GM23338 (cell line): ENCODE data around the gene SLA2. TPM values are rescaled to one million over a fixed set of nuclear protein-coding genes. Genes with fewer than 3 reads are reported as not detected.

Experiments
- ATAC-seq: fragments of 200-7000 bp; cut with Tn5 transposase; 3 replicates; pipeline ENCODE4 v1.9.1; 2020
- DNase-seq: peaks from one replicate; pipeline ENCODE4 v3.0.0-alpha.2; 2015; ENCODE audit warnings: low spot score
- H2AFZ ChIP-seq: fragments of 200-600 bp; sonication (generic); 2 replicates; pipeline ENCODE4 v1.8.0; 2016; ENCODE audit warnings: antibody characterized with exemption, mild to moderate bottlenecking, moderate library complexity
- H3F3A ChIP-seq: fragments of 200-600 bp; sonication (generic); replicated peaks from 2 replicates; pipeline ENCODE4 v1.8.0; 2017; ENCODE audit warnings: antibody characterized with exemption, mixed run types, low read depth
- H3K27ac ChIP-seq: fragments of 200-600 bp; sonication (generic); 2 replicates; pipeline ENCODE4 v1.6.1; 2016; ENCODE audit warnings: low read depth
- H3K27me3 ChIP-seq: fragments of 200-600 bp; sonication (generic); 2 replicates; pipeline ENCODE4 v1.8.0; 2016; ENCODE audit warnings: mild to moderate bottlenecking, mixed run types, moderate library complexity; ENCODE audit not compliant: insufficient read depth
- H3K36me3 ChIP-seq: fragments of 200-600 bp; sonication (generic); 2 replicates; pipeline ENCODE4 v1.8.0; 2016; ENCODE audit warnings: mild to moderate bottlenecking; ENCODE audit not compliant: insufficient read depth
- H3K4me1 ChIP-seq: fragments of 200-600 bp; sonication (generic); 2 replicates; pipeline ENCODE4 v1.8.0; 2016; ENCODE audit warnings: mild to moderate bottlenecking, moderate library complexity; ENCODE audit not compliant: insufficient read depth
- H3K4me2 ChIP-seq: fragments of 200-600 bp; sonication (generic); 2 replicates; pipeline ENCODE4 v1.7.1; 2017; ENCODE audit warnings: mixed run types
- H3K4me3 ChIP-seq: fragments of 200-600 bp; sonication (generic); 2 replicates; pipeline ENCODE4 v1.6.1; 2016; ENCODE audit warnings: mixed run types
- H3K79me2 ChIP-seq: fragments of 200-600 bp; sonication (generic); replicated peaks from 2 replicates; pipeline ENCODE4 v1.8.0; 2017; ENCODE audit warnings: mild to moderate bottlenecking; ENCODE audit not compliant: insufficient read depth
- H3K9me2 ChIP-seq: fragments of 200-600 bp; sonication (generic); 2 replicates; pipeline ENCODE4 v1.8.0; 2017; ENCODE audit not compliant: insufficient read depth
- H4K20me1 ChIP-seq: fragments of 200-600 bp; sonication (generic); replicated peaks from 2 replicates; pipeline ENCODE4 v1.8.0; 2017; ENCODE audit warnings: mild to moderate bottlenecking; ENCODE audit not compliant: insufficient read depth
- H3K27ac Mint-ChIP-seq: 2 replicates; pipeline ENCODE4 v1.8.0; 2020; ENCODE audit warnings: inconsistent platforms, mild to moderate bottlenecking, moderate library complexity, mixed read lengths
- H3K27me3 Mint-ChIP-seq: 3 replicates; pipeline ENCODE4 v1.8.0; 2022; ENCODE audit warnings: low read depth, mild to moderate bottlenecking, moderate library complexity, mixed read lengths, inconsistent platforms; ENCODE audit not compliant: insufficient read depth, poor library complexity
- H3K36me3 Mint-ChIP-seq: 3 replicates; pipeline ENCODE4 v1.8.0; 2021; ENCODE audit warnings: low read depth, mild to moderate bottlenecking, inconsistent platforms, moderate library complexity, mixed read lengths
- H3K4me1 Mint-ChIP-seq: 3 replicates; pipeline ENCODE4 v1.8.0; 2020; ENCODE audit warnings: mild to moderate bottlenecking, inconsistent platforms, mixed read lengths
- H3K4me3 Mint-ChIP-seq: 3 replicates; pipeline ENCODE4 v1.8.0; 2021; ENCODE audit warnings: moderate library complexity, mild to moderate bottlenecking, inconsistent platforms, mixed read lengths
- H3K9me3 Mint-ChIP-seq: 3 replicates; pipeline ENCODE4 v1.8.0; 2020; ENCODE audit warnings: moderate library complexity, mild to moderate bottlenecking, inconsistent platforms, mixed read lengths
- EZH2phosphoT487 ChIP-seq: fragments of 200-600 bp; sonication (generic); IDR thresholded peaks from one replicate; pipeline ENCODE4 v1.8.1; 2018; ENCODE audit warnings: antibody characterized with exemption; ENCODE audit not compliant: unreplicated experiment
- POLR2AphosphoS5 ChIP-seq: IDR thresholded peaks from 2 replicates; pipeline ENCODE4 v1.6.1; 2016; ENCODE audit warnings: antibody characterized with exemption, low read depth
- polyA plus RNA-seq: library from polyadenylated mRNA; unstranded; fragments of >200 nt; fragmentation: Nextera tagmentation; extraction: Ambion mirVana; gene quantifications from 2 replicates; pipeline ENCODE4 v1.2.1, GENCODE V29; 2016
- total RNA-seq: library from RNA; depleted of rRNA; stranded (reverse); fragments of >200 nt; shearing (Covaris generic); gene quantifications from 2 replicates; pipeline ENCODE4 v1.2.3, GENCODE V29; 2014
- TF ChIP-seq, protein P1 (sequence below): IDR thresholded peaks from one replicate; pipeline ENCODE4 v1.6.1; 2018; ENCODE audit warnings: antibody characterized with exemption; ENCODE audit not compliant: unreplicated experiment
- TF ChIP-seq, protein P2 (sequence below): fragments of 250-450 bp; sonication (Bioruptor Pico); IDR thresholded peaks from 2 replicates; pipeline ENCODE4 v1.5.0; 2020; ENCODE audit warnings: mild to moderate bottlenecking, moderate library complexity

Gene SLA2
- total and polyA plus RNA-seq, 2 experiments from 2014 or later: 0.18 TPM; not detected in 1

DNA sequence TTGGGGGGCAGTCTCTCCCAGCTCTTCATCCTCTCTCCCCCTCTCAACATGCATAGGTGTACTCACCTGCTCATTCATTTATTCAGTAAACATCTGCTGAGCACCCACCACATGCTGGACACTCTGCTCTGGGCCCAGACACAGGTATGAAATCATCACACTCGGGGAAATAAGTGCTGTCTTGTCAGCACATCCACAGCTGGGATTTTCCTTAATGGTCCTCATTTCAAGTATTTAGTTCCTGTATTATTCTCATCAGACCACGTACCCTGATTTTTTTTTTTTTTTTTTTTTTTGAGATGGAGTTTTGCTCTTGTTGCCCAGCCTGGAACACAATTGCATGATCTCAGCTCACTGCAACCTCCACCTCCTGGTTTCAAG lies 21.1 kb downstream of the SLA2 start:
- H3K79me2 ChIP-seq: no peaks in the 10 kb centered on the region
- no peaks in the 10 kb centered on the region for H3K36me3 ChIP-seq
- no peaks in the 10 kb centered on the region for H4K20me1 ChIP-seq
- H3K27ac Mint-ChIP-seq: no peak overlapping the region
- no peak overlapping the region; the same call in 1 of the 2 replicates for H2AFZ ChIP-seq
- ATAC-seq (no peak), DNase-seq (no peak)
- no peak overlapping the region for H3K4me3 ChIP-seq
- no peaks in the 10 kb centered on the region; the same call in 1 of the 2 replicates for H3K4me1 ChIP-seq
- H3K9me2 ChIP-seq: no peaks in the 10 kb centered on the region; the same call in 1 of the 2 replicates
- H3K27me3 ChIP-seq: no peaks in the 10 kb centered on the region
- H3K27me3 Mint-ChIP-seq: no peaks in the 10 kb centered on the region
- no peaks in the 10 kb centered on the region for H3K36me3 Mint-ChIP-seq
- H3K27ac ChIP-seq: no peak overlapping the region
- TF ChIP-seq EZH2phosphoT487 (no peak), POLR2AphosphoS5 (no peak)
- TF ChIP-seq, protein P1, sequence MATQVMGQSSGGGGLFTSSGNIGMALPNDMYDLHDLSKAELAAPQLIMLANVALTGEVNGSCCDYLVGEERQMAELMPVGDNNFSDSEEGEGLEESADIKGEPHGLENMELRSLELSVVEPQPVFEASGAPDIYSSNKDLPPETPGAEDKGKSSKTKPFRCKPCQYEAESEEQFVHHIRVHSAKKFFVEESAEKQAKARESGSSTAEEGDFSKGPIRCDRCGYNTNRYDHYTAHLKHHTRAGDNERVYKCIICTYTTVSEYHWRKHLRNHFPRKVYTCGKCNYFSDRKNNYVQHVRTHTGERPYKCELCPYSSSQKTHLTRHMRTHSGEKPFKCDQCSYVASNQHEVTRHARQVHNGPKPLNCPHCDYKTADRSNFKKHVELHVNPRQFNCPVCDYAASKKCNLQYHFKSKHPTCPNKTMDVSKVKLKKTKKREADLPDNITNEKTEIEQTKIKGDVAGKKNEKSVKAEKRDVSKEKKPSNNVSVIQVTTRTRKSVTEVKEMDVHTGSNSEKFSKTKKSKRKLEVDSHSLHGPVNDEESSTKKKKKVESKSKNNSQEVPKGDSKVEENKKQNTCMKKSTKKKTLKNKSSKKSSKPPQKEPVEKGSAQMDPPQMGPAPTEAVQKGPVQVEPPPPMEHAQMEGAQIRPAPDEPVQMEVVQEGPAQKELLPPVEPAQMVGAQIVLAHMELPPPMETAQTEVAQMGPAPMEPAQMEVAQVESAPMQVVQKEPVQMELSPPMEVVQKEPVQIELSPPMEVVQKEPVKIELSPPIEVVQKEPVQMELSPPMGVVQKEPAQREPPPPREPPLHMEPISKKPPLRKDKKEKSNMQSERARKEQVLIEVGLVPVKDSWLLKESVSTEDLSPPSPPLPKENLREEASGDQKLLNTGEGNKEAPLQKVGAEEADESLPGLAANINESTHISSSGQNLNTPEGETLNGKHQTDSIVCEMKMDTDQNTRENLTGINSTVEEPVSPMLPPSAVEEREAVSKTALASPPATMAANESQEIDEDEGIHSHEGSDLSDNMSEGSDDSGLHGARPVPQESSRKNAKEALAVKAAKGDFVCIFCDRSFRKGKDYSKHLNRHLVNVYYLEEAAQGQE: no peak
- TF ChIP-seq, protein P2, sequence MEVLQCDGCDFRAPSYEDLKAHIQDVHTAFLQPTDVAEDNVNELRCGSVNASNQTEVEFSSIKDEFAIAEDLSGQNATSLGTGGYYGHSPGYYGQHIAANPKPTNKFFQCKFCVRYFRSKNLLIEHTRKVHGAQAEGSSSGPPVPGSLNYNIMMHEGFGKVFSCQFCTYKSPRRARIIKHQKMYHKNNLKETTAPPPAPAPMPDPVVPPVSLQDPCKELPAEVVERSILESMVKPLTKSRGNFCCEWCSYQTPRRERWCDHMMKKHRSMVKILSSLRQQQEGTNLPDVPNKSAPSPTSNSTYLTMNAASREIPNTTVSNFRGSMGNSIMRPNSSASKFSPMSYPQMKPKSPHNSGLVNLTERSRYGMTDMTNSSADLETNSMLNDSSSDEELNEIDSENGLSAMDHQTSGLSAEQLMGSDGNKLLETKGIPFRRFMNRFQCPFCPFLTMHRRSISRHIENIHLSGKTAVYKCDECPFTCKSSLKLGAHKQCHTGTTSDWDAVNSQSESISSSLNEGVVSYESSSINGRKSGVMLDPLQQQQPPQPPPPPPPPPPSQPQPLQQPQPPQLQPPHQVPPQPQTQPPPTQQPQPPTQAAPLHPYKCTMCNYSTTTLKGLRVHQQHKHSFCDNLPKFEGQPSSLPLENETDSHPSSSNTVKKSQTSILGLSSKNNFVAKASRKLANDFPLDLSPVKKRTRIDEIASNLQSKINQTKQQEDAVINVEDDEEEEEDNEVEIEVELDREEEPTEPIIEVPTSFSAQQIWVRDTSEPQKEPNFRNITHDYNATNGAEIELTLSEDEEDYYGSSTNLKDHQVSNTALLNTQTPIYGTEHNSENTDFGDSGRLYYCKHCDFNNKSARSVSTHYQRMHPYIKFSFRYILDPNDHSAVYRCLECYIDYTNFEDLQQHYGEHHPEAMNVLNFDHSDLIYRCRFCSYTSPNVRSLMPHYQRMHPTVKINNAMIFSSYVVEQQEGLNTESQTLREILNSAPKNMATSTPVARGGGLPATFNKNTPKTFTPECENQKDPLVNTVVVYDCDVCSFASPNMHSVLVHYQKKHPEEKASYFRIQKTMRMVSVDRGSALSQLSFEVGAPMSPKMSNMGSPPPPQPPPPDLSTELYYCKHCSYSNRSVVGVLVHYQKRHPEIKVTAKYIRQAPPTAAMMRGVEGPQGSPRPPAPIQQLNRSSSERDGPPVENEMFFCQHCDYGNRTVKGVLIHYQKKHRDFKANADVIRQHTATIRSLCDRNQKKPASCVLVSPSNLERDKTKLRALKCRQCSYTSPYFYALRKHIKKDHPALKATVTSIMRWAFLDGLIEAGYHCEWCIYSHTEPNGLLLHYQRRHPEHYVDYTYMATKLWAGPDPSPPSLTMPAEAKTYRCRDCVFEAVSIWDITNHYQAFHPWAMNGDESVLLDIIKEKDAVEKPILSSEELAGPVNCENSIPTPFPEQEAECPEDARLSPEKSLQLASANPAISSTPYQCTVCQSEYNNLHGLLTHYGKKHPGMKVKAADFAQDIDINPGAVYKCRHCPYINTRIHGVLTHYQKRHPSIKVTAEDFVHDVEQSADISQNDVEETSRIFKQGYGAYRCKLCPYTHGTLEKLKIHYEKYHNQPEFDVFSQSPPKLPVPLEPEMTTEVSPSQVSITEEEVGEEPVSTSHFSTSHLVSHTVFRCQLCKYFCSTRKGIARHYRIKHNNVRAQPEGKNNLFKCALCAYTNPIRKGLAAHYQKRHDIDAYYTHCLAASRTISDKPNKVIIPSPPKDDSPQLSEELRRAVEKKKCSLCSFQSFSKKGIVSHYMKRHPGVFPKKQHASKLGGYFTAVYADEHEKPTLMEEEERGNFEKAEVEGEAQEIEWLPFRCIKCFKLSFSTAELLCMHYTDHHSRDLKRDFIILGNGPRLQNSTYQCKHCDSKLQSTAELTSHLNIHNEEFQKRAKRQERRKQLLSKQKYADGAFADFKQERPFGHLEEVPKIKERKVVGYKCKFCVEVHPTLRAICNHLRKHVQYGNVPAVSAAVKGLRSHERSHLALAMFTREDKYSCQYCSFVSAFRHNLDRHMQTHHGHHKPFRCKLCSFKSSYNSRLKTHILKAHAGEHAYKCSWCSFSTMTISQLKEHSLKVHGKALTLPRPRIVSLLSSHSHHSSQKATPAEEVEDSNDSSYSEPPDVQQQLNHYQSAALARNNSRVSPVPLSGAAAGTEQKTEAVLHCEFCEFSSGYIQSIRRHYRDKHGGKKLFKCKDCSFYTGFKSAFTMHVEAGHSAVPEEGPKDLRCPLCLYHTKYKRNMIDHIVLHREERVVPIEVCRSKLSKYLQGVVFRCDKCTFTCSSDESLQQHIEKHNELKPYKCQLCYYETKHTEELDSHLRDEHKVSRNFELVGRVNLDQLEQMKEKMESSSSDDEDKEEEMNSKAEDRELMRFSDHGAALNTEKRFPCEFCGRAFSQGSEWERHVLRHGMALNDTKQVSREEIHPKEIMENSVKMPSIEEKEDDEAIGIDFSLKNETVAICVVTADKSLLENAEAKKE (CRISPR knock-in tag): no peak
- H3K4me3 Mint-ChIP-seq: no peak overlapping the region
- H3F3A ChIP-seq: no peaks in the 10 kb centered on the region
- H3K4me1 Mint-ChIP-seq: peaks cover 6% of the 10 kb centered on the region
- H3K4me2 ChIP-seq: no peak overlapping the region
- H3K9me3 Mint-ChIP-seq: no peaks in the 10 kb centered on the region
